ENCODE data around the gene SPACA7.

SPACA7 gene

GRCh38 chr13:112448621-112449544, 72.7 kb downstream of the SPACA7 start:
- no peak for DNase-seq (ENCODE audit: low read depth)

GRCh38 chr13:112449545-112449930, 73.4 kb downstream of the SPACA7 start:
- no peak for DNase-seq (ENCODE audit: low read depth)

GRCh38 chr13:112450118-112450903, 74.2 kb downstream of the SPACA7 start:
- no peak for DNase-seq (ENCODE audit: low read depth)

- DNase-seq (ENCODE audit: low read depth): no peak
Observed at GRCh38 chr13:112450904-112451240, 74.7 kb downstream of the SPACA7 start.

- DNase-seq (ENCODE audit: low read depth): no peak
Observed at GRCh38 chr13:112451512-112452379, 75.6 kb downstream of the SPACA7 start.

GRCh38 chr13:112452380-112453206, 76.4 kb downstream of the SPACA7 start:
- DNase-seq (ENCODE audit: low read depth): no peak

GRCh38 chr13:112453207-112453829, 77.2 kb downstream of the SPACA7 start:
- DNase-seq (ENCODE audit: low read depth): no peak

- no peak for DNase-seq (ENCODE audit: low read depth)
Observed at GRCh38 chr13:112453874-112454647, 77.9 kb downstream of the SPACA7 start.

GRCh38 chr13:112454648-112455334, 78.6 kb downstream of the SPACA7 start:
- DNase-seq (ENCODE audit: low read depth): no peak

GRCh38 chr13:112455476-112456059, 79.4 kb downstream of the SPACA7 start:
- no peak for DNase-seq (ENCODE audit: low read depth)

GRCh38 chr13:112456138-112457056, 80.2 kb downstream of the SPACA7 start:
- DNase-seq (ENCODE audit: low read depth): no peak

- no peak for DNase-seq (ENCODE audit: low read depth)
Observed at GRCh38 chr13:112457081-112457480, 80.9 kb downstream of the SPACA7 start.

- DNase-seq (ENCODE audit: low read depth): no peak
Observed at GRCh38 chr13:112457485-112457884, 81.3 kb downstream of the SPACA7 start.

- DNase-seq (ENCODE audit: low read depth): no peak
Observed at GRCh38 chr13:112462408-112462807, 86.3 kb downstream of the SPACA7 start.

GRCh38 chr13:112464720-112465119, 88.6 kb downstream of the SPACA7 start:
- DNase-seq (ENCODE audit: low read depth): no peak

- DNase-seq (ENCODE audit: low read depth): no peak
Observed at GRCh38 chr13:112465251-112466131, 89.3 kb downstream of the SPACA7 start.
